Measurements from ENCODE around the gene RAC3.

The RAC3 gene

GRCh38 chr17:82013772-82014321, 17.6 kb upstream of the RAC3 start:
- no peak for DNase-seq

GRCh38 chr17:82014432-82014831, 17.0 kb upstream of the RAC3 start:
- DNase-seq, result no peak

GRCh38 chr17:82014971-82015310, 16.5 kb upstream of the RAC3 start:
- DNase-seq, result no peak

GRCh38 chr17:82015311-82015971, 16.0 kb upstream of the RAC3 start:
- DNase-seq, result no peak

- no peak for DNase-seq
Measured at GRCh38 chr17:82016061-82016874, 15.2 kb upstream of the RAC3 start.

GRCh38 chr17:82016875-82017459, 14.5 kb upstream of the RAC3 start:
- no peak for DNase-seq

- no peak for DNase-seq
Measured at GRCh38 chr17:82017612-82018151, 13.8 kb upstream of the RAC3 start.

GRCh38 chr17:82018152-82018988, 13.1 kb upstream of the RAC3 start:
- peak; percentile 49 for DNase-seq

DNA sequence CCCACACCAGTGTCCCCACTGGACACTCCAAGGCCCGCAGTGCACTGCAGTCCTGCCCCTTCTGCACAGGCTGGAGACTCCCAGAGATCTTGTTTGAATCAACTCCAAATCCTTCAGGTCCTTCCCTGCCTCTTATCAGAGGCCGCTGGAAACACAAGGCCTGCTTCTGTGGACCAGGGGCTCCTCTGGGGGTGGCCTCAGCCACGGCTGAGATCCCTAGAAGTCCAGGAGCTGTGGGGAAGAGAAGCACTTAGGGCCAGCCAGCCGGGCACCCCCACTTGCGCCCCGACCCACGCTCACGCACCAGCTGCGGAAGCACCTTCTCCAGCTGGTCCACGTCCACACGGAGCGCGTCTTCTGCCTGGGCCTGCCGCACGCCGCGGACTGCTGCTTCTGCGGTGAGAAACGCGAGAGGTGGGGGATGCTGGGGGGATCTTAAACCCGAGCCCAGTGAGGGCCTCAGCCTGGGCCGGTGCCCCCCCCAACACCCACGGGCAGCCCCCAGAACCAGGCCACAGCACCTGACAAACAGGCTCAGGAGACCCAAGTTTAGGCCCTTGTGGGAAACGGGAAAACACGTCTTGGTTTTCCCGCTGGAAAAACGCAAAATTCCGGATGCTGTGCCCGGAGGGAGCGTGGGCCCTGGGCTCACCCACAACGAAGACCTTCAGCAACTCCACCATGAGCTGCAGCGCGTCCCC, 12.3 kb upstream of the RAC3 start:
- no peak for DNase-seq

DNA sequence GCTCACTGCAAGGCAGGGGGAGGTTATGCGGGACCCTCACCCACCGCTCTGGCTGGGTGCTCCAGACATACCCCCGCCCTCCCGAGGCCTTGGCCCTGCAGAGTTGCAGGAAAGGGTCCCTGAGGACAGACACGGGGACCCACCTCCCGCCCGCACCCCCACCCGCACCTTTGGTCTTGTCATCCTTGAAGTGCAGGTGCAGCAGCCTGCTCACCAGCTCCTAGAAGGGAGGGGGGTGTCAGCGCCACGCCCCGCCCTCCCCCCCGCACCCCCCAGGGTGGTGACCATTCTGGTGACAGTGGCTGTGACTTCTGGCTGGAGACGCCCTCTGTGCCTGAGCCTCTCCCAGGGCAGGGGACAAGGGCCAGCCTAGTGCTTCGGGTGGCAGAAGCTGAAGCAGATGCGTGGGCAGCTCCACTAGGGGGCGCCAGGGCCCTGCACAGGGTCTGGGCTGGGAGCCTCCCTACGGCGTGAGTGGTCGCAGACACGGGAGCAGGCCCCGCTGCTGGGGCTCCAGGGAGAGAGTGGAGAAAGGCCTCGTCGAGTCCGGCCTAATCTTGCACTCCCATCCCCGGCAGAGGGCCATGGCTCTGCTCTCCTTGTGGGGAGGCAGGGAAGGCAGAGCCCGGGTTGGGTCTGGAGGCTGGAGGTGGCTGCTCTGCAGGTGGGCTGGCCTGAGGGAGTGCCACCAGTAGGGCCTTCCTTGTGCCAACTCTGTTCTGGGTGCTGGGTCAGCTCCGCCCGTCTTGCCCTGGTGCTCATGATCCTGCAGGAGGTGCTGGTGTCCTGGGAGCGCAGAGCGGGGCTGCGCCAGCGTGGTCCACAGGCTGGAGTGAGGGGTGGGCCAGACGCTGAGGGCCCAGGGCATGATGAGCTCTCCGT, 11.5 kb upstream of the RAC3 start:
- peak; percentile 39 for DNase-seq

DNA sequence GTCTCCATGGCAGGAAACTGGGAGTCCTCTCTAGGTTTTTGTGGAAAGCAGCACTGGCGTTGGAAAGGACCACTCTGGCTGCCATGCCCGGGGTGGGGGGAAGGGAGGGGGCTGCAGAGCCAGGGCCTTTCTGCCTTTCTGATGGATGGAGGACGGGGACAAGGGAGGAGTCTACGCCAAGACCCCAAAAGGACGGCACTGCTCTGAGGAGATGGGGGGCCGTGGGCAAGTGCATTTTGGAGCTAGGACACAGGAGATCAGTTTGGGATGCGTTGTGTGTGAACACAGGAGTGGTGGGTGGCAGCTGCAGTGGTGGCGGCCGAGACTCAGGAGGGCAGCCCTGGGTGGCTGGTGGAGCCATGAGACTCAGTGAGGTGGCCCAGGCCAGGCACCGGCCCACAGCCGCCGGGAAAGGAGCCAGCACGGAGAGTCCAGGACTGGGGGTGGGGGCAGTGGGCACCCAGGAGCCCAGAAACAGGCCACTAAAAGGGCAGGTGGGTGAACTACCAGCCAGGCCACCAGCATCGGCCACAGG, 10.8 kb upstream of the RAC3 start:
- no peak for DNase-seq

DNA sequence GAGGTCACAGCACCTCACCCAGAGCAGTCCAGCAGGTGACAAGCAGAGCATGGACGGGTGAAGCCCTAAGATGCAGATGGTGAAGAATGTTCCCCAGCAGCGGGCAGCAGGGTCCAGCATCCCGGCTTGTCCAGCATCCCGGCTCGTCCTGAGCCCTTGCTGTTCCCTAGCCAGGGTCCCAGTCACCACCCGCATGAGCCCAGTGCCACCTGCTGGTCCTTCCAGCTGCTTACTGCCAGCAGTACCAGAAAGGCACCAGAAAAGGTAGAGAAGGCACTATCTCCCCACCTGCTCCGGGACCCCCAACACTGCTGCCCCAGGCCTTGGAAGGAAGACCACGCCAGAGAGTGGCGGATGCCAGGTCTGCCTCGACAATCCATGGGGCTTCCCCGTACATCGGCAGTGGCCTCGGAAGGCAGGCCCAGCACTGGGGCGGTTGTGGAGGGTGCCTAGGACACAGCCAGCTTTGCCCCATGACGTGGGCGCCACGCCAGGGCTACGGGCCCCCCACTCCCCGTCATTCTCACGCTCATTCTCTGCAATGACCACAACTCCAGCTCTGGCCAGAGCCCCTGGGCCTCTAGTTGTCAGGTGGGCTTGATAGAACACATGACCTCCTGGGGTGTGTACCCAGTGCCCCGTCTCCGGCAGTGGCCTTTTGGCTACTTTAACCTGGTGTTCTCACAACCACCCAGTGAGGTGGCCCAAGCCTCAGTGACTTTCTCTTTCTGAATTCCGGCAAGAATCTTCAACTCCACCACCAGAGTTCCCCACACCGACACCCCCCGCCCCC, 10.2 kb upstream of the RAC3 start:
- DNase-seq, result peak; percentile 45

DNA sequence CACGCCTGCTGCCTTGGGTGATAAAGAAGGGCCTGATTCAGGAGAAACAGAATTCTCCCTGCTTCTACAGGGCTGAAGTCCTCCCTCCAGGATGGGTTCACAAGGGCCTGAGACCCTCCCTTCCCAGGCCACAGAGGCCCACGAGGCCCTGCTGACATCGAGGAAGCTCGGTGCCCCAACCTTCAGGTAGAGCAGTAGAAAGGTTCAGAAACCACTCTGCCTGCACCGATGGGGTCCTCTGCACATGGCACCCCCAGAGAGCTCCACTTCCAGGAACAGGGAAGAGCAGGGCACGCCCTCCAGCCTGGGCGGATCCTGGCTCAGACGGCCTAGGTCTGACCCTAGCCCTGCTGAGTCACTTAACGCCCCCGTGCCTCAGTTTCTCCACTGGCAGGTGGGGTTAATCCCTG, 9.6 kb upstream of the RAC3 start:
- DNase-seq, result no peak

GRCh38 chr17:82022310-82022980, 9.0 kb upstream of the RAC3 start, which contains the start of gene CENPX:
Gene CENPX (minus strand): TSS chr17:82022878. CDS start chr17:82022861, 17 bp downstream.
- no peak for DNase-seq

DNA sequence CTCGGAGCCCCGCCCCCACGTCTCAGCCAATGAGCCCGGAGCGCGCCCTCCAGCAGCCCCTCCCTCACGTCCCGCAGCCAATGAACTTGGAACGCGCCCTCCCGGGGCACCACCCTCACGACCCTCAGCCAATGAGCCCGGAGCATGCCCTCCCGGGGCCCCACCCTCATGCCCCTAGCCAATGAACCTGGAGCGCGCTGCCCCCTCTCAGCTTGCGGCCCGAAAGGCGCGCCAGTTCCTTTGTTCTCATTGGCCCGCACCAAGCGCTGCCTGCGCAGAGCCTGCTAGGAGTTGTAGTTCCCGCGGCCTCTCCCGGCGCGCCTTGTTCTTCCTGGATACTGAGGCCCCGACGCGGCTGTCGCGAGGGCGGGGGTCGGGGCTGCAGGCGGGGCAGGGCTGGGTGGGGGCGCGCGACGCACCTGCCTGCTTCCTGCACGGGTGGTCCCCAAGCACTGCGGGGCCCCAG, 8.5 kb upstream of the RAC3 start, which contains the start of gene LRRC45:
TSS of gene LRRC45 (plus strand) at position 325 of the 466 bp plus-strand sequence. CDS start 339 bp downstream, outside the sequence.
- peak; percentile 98 for DNase-seq

- DNase-seq, result peak; percentile 27
Measured at GRCh38 chr17:82023447-82024241, 7.8 kb upstream of the RAC3 start.

- no peak for DNase-seq
Measured at GRCh38 chr17:82024859-82025258, 6.6 kb upstream of the RAC3 start.
